ENCODE results near the gene TMCC1. TPM values are rescaled to one million over a fixed set of nuclear protein-coding genes. Genes with fewer than 3 reads are reported as not detected.

The TMCC1 gene
- total and polyA plus RNA-seq, 3 donors from 2014 or later = 46.0 to 119 (median 60.4) TPM

DNA sequence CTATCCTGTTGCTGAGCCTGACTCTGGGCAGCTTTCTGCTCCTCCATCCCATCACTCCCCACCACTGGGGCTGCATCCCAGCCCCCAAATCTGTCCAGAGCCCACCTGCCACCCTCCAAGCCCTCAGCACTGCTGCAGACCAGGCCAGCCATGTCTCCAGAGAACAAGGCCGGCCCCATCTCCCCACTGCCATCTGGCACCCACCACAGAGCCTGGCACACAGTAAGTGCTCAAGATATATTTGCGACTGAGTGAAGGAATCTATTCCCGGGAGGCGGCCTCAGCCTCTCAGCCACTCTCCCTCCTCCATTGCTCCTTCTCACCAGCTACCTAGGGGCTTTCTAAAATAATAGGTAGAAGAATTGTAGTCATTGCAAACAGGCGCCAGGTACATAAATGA lies 291.8 kb downstream of the TMCC1 start:
- TF ChIP-seq, protein P1, sequence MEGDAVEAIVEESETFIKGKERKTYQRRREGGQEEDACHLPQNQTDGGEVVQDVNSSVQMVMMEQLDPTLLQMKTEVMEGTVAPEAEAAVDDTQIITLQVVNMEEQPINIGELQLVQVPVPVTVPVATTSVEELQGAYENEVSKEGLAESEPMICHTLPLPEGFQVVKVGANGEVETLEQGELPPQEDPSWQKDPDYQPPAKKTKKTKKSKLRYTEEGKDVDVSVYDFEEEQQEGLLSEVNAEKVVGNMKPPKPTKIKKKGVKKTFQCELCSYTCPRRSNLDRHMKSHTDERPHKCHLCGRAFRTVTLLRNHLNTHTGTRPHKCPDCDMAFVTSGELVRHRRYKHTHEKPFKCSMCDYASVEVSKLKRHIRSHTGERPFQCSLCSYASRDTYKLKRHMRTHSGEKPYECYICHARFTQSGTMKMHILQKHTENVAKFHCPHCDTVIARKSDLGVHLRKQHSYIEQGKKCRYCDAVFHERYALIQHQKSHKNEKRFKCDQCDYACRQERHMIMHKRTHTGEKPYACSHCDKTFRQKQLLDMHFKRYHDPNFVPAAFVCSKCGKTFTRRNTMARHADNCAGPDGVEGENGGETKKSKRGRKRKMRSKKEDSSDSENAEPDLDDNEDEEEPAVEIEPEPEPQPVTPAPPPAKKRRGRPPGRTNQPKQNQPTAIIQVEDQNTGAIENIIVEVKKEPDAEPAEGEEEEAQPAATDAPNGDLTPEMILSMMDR (IDR thresholded peaks at IDR 0.05) = no peak
- TF ChIP-seq POLR2A (IDR thresholded peaks at IDR 0.05) = no peak
- intact Hi-C loops (cut with DNase I; ENCODE audit: low total_unique reads) = loop anchor here (10.0 kb wide), 1 partner anchor 47 kb away; no protein-coding TSS in a partner anchor

DNA sequence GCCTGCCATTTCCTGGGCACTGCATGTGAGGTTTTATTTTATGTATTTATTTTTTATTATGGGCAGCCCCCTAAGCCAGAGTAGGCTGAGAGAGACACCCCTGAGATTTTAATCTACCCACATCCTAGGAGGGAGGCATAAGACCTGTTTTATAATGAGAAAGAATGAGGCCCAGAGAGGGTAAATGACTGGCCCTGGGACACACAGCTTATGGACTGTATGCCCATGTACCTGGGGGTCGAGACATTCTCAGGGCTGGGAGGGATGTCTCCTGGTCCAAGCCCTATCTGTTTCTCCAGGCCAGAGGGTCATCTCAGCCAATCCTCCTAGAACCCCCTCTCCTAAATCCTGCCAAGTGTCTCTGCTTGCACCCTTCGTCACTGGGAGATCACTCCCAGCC lies 293.2 kb downstream of the TMCC1 start:
- Histone ChIP-seq H3K9me3 (no peaks in the 10 kb centered on the region), H3K4me3 (no peak overlapping the region), H3K36me3 (ENCODE audit: low read depth, missing control alignments) (no peaks in the 10 kb centered on the region), H3K27me3 (no peaks in the 10 kb centered on the region), H3K4me1 (peaks cover 60% of the 10 kb centered on the region), H3K27ac (peak overlapping the region in 1 of 2 donors; percentile 86)
- TF ChIP-seq, protein P1 (IDR thresholded peaks at IDR 0.05) = no peak
- no peak for TF ChIP-seq POLR2A (IDR thresholded peaks at IDR 0.05)
- intact Hi-C loops (cut with DNase I; ENCODE audit: low total_unique reads) = loop anchor here (10.0 kb wide), 1 partner anchor 46 kb away; no protein-coding TSS in a partner anchor
- 79 to 89% methylated on average over 2 of the region's 2 CpGs for WGBS, 2 donors
- no peak for DNase-seq

More for the DNA sequence above, 291.8 kb downstream of the TMCC1 start:
- Histone ChIP-seq H3K27me3 (no peaks in the 10 kb centered on the region), H3K27ac (no peak overlapping the region), H3K4me3 (no peak overlapping the region), H3K9me3 (no peaks in the 10 kb centered on the region), H3K4me1 (peaks cover 50% of the 10 kb centered on the region), H3K36me3 (ENCODE audit: low read depth, missing control alignments) (no peaks in the 10 kb centered on the region)
- 66 to 81% methylated on average over 5 of the region's 5 CpGs for WGBS, 2 donors
- no peak for DNase-seq

DNA sequence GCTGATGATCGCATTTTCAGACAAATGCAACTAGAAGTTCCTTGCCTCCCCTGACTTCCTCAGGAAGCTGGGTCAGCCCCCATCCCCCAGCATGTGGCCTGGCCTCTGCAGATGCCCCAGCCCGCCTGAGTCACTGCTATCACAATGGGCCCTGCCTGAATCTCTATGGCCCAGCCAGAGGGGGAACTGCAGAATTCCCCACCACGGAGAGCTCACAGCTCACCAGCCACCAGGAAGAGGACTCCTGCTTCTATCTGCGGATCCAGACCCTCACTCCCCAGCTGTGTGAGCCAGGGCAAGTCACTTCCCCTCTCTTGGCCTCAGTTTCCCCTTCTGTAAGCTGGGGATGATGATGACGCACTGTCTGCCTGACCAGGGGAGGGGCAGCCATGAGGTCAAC lies 293.9 kb downstream of the TMCC1 start:
- TF ChIP-seq, protein P1 (IDR thresholded peaks at IDR 0.05) = no peak
- no peak for TF ChIP-seq POLR2A (IDR thresholded peaks at IDR 0.05)
- Histone ChIP-seq H3K4me1 (peaks cover 66% of the 10 kb centered on the region), H3K36me3 (ENCODE audit: low read depth, missing control alignments) (no peaks in the 10 kb centered on the region), H3K27ac (peak overlapping the region in 1 of 2 donors; percentile 86), H3K27me3 (no peaks in the 10 kb centered on the region), H3K4me3 (no peak overlapping the region), H3K9me3 (no peaks in the 10 kb centered on the region)
- 77 to 83% methylated on average over 2 to 5 of the region's 5 CpGs for WGBS, 2 donors
- intact Hi-C loops (cut with DNase I; ENCODE audit: low total_unique reads) = loop anchor here (10.0 kb wide), 1 partner anchor 45 kb away; no protein-coding TSS in a partner anchor
- no peak for DNase-seq

GRCh38 chr3:129599073-129599472 lies 294.4 kb downstream of the TMCC1 start:
- 65 to 83% methylated on average over 4 to 19 of the region's 19 CpGs for WGBS, 2 donors
- H3K4me1 ChIP-seq = peaks cover 71% of the 10 kb centered on the region
- no peaks in the 10 kb centered on the region for H3K27me3 ChIP-seq
- peak overlapping the region in 1 of 2 donors; percentile 86 for H3K27ac ChIP-seq
- no peak overlapping the region for H3K4me3 ChIP-seq
- TF ChIP-seq POLR2A (IDR thresholded peaks at IDR 0.05) = no peak
- TF ChIP-seq, protein P1 (IDR thresholded peaks at IDR 0.05) = no peak
- DNase-seq = no peak
- no peaks in the 10 kb centered on the region for H3K36me3 ChIP-seq (ENCODE audit: low read depth, missing control alignments)
- no peaks in the 10 kb centered on the region for H3K9me3 ChIP-seq
- intact Hi-C loops (cut with DNase I; ENCODE audit: low total_unique reads) = no loop called here

GRCh38 chr3:129598484-129598883 lies 295.0 kb downstream of the TMCC1 start:
- 80 to 83% methylated on average over 2 to 11 of the region's 11 CpGs for whole genome bisulfite sequencing, 2 donors

More at GRCh38 chr3:129598484-129598883, 295.0 kb downstream of the TMCC1 start:
- H3K9me3 ChIP-seq = no peaks in the 10 kb centered on the region
- no peak overlapping the region for H3K4me3 ChIP-seq
- no peak for DNase-seq
- H3K27ac ChIP-seq = peak overlapping the region in 1 of 2 donors; percentile 86
- no peaks in the 10 kb centered on the region for H3K27me3 ChIP-seq
- intact Hi-C loops (cut with DNase I; ENCODE audit: low total_unique reads) = no loop called here
- peaks cover 74% of the 10 kb centered on the region for H3K4me1 ChIP-seq
- H3K36me3 ChIP-seq (ENCODE audit: low read depth, missing control alignments) = no peaks in the 10 kb centered on the region
- TF ChIP-seq, protein P1 (IDR thresholded peaks at IDR 0.05) = no peak
- TF ChIP-seq POLR2A (IDR thresholded peaks at IDR 0.05) = no peak
